GM18868 (cell line): ENCODE data around the gene SPINT4.
"Not testable (repeated sequence)": the region's sequence is repeated elsewhere in the genome, so short reads cannot be mapped to it uniquely, and the experiment has no call there.

Experiments
- ATAC-seq: cut with Tn5 transposase; IDR thresholded peaks from one replicate; pipeline ENCODE4 v1.9.1; 2021; ENCODE audit warnings: mild to moderate bottlenecking, moderate library complexity; ENCODE audit not compliant: unreplicated experiment

SPINT4 gene

GRCh38 chr20:45722047-45722446 lies at the start of gene SPINT4:
Gene SPINT4 (plus strand): TSS chr20:45722347. CDS start chr20:45722368, 21 bp downstream.
- ATAC-seq, result no peak

GRCh38 chr20:45672765-45673164 lies 49.4 kb upstream of the SPINT4 start:
- ATAC-seq, result no peak

- no peak for ATAC-seq
Measured at GRCh38 chr20:45679650-45680049, 42.5 kb upstream of the SPINT4 start.

GRCh38 chr20:45685896-45686295 lies 36.3 kb upstream of the SPINT4 start:
- ATAC-seq, result no peak

GRCh38 chr20:45693346-45693745 lies 28.8 kb upstream of the SPINT4 start:
- ATAC-seq, result not testable (repeated sequence)

GRCh38 chr20:45695496-45695895 lies 26.7 kb upstream of the SPINT4 start:
- ATAC-seq, result no peak

- no peak for ATAC-seq
Measured at GRCh38 chr20:45701104-45701503, 21.0 kb upstream of the SPINT4 start.

GRCh38 chr20:45701873-45702272 lies 20.3 kb upstream of the SPINT4 start, which contains the start of gene WFDC13:
Gene WFDC13 (plus strand): TSS chr20:45702038. CDS start chr20:45702124, 86 bp downstream.
- no peak for ATAC-seq

GRCh38 chr20:45704969-45705637 lies 17.0 kb upstream of the SPINT4 start, which contains the start of gene WFDC10B:
Gene WFDC10B (minus strand): TSS chr20:45705019. CDS start chr20:45685992, 19,027 bp downstream.
- no peak for ATAC-seq

- ATAC-seq, result not testable (repeated sequence)
Measured at GRCh38 chr20:45716141-45716688, 5.9 kb upstream of the SPINT4 start.

GRCh38 chr20:45725134-45725533 lies 3.0 kb downstream of the SPINT4 start:
- no peak for ATAC-seq

GRCh38 chr20:45727044-45727443 lies 4.9 kb downstream of the SPINT4 start:
- no peak for ATAC-seq

- ATAC-seq, result no peak
Measured at GRCh38 chr20:45732199-45732598, 10.1 kb downstream of the SPINT4 start.

- no peak for ATAC-seq
Measured at GRCh38 chr20:45735552-45735951, 13.4 kb downstream of the SPINT4 start.

GRCh38 chr20:45735988-45736387 lies 13.8 kb downstream of the SPINT4 start:
- ATAC-seq, result no peak

- no peak for ATAC-seq
Measured at GRCh38 chr20:45742596-45742995, 20.4 kb downstream of the SPINT4 start.

GRCh38 chr20:45745015-45745414 lies 22.9 kb downstream of the SPINT4 start:
- ATAC-seq, result no peak

GRCh38 chr20:45751721-45752120 lies 29.6 kb downstream of the SPINT4 start:
- no peak for ATAC-seq

- ATAC-seq, result no peak
Measured at GRCh38 chr20:45752746-45753145, 30.6 kb downstream of the SPINT4 start.

GRCh38 chr20:45758096-45758495 lies 35.9 kb downstream of the SPINT4 start:
- ATAC-seq, result no peak

- ATAC-seq, result not testable (repeated sequence)
Measured at GRCh38 chr20:45759921-45760320, 37.8 kb downstream of the SPINT4 start.

GRCh38 chr20:45761966-45762365 lies 39.8 kb downstream of the SPINT4 start:
- ATAC-seq, result not testable (repeated sequence)
